PC-9 (cell line): ENCODE measurements around the gene FURIN. TPM values are rescaled to one million over a fixed set of nuclear protein-coding genes. Genes with fewer than 3 reads are reported as not detected.

Experiments
- total RNA-seq: library from RNA; stranded (reverse); gene quantifications from 2 replicates; pipeline ENCODE4 v1.2.3, GENCODE V29; 2021

FURIN gene
- total RNA-seq, 1 experiment from 2014 or later = 50.4 TPM

Other genes with a start within 250 kb of the FURIN start
- 15.1 and 19.1 TPM in 2 replicates for gene BLM, start 151.2 kb upstream of the FURIN start, total RNA-seq
- 2.1 and 3.8 TPM in 2 replicates for gene FES, start 15.9 kb downstream of the FURIN start, total RNA-seq
- 26.4 and 27.1 TPM in 2 replicates for gene MAN2A2, start 34.7 kb downstream of the FURIN start, total RNA-seq
- 18.1 and 20.9 TPM in 2 replicates for gene HDDC3, start 64.0 kb downstream of the FURIN start, total RNA-seq
- 81.8 and 86.0 TPM in 2 replicates for gene UNC45A, start 66.7 kb downstream of the FURIN start, total RNA-seq
- gene RCCD1, start 86.3 kb downstream of the FURIN start, total RNA-seq = 51.4 and 51.5 TPM in 2 replicates
- 145 and 180 TPM in 2 replicates for gene PRC1, start 125.9 kb downstream of the FURIN start, total RNA-seq
- 12.1 and 13.6 TPM in 2 replicates for gene VPS33B, start 154.0 kb downstream of the FURIN start, total RNA-seq
- gene SV2B, start 231.7 kb downstream of the FURIN start, total RNA-seq = not detected in 2 replicates